Right atrium auricular region (tissue), 2 donors: ENCODE data around the gene KRT84. TPM values are rescaled to one million over a fixed set of nuclear protein-coding genes. Genes with fewer than 3 reads are reported as not detected.

Experiments used
- DNase-seq: peaks from one replicate; pipeline ENCODE4 v3.0.0-alpha.2; 2019; ENCODE audit warnings: low spot score
- H3K27ac ChIP-seq, 2 donors: fragments of 200-600 bp; sonication (generic); 1 replicate in 1 of 2; 2 replicates in 1 of 2; pipeline ENCODE4 v1.5.1; 2016 to 2019
- H3K27me3 ChIP-seq, 2 donors: fragments of 200-600 bp; sonication (generic); one replicate each; pipeline versions ENCODE4 v1.5.1 to v1.6.0; 2017 to 2019
- H3K36me3 ChIP-seq: fragments of 200-600 bp; sonication (generic); one replicate; pipeline ENCODE4 v1.5.1; 2016
- H3K4me1 ChIP-seq, 2 donors: fragments of 200-600 bp; sonication (generic); one replicate each; pipeline versions ENCODE4 v1.5.1 to v1.6.0; 2017 to 2019
- H3K4me3 ChIP-seq, 2 donors: fragments of 200-600 bp; sonication (generic); 1 replicate in 1 of 2; 2 replicates in 1 of 2; pipeline ENCODE4 v1.5.1; 2017 to 2019; ENCODE audit warnings: mild to moderate bottlenecking in 1 of 2, moderate library complexity in 1 of 2
- H3K9me3 ChIP-seq, 2 donors: fragments of 200-600 bp; sonication (generic); one replicate each; pipeline ENCODE4 v1.5.1; 2019
- total RNA-seq, 2 donors: library from RNA; depleted of rRNA; stranded (reverse); fragments of >200 nt; gene quantifications; one replicate each; pipeline ENCODE4 v1.1.0, GENCODE V29; 2016
- TF ChIP-seq, protein P1 (sequence below), 2 donors: fragments of 200-600 bp; sonication (generic); IDR thresholded peaks; one replicate each; pipeline ENCODE4 v1.5.1; 2019; ENCODE audit warnings: antibody characterized with exemption in 2 of 2

The KRT84 gene
- total RNA-seq, 2 donors from 2014 or later = 0.28 TPM; not detected in 1

- TF ChIP-seq, protein P1, sequence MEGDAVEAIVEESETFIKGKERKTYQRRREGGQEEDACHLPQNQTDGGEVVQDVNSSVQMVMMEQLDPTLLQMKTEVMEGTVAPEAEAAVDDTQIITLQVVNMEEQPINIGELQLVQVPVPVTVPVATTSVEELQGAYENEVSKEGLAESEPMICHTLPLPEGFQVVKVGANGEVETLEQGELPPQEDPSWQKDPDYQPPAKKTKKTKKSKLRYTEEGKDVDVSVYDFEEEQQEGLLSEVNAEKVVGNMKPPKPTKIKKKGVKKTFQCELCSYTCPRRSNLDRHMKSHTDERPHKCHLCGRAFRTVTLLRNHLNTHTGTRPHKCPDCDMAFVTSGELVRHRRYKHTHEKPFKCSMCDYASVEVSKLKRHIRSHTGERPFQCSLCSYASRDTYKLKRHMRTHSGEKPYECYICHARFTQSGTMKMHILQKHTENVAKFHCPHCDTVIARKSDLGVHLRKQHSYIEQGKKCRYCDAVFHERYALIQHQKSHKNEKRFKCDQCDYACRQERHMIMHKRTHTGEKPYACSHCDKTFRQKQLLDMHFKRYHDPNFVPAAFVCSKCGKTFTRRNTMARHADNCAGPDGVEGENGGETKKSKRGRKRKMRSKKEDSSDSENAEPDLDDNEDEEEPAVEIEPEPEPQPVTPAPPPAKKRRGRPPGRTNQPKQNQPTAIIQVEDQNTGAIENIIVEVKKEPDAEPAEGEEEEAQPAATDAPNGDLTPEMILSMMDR (IDR thresholded peaks at IDR 0.05) = no peak
- H3K27me3 ChIP-seq = no peaks in the 10 kb centered on the region
- DNase-seq = no peak
- H3K36me3 ChIP-seq = no peaks in the 10 kb centered on the region
- H3K4me3 ChIP-seq = no peak overlapping the region
- no peak overlapping the region for H3K27ac ChIP-seq
- H3K9me3 ChIP-seq = no peaks in the 10 kb centered on the region
- no peaks in the 10 kb centered on the region for H3K4me1 ChIP-seq
Measured at GRCh38 chr12:52364901-52365489, 20.5 kb downstream of the KRT84 start.

GRCh38 chr12:52364061-52364460 is 21.4 kb downstream of the KRT84 start:
- Histone ChIP-seq H3K27me3 (no peaks in the 10 kb centered on the region), H3K27ac (no peak overlapping the region), H3K36me3 (no peaks in the 10 kb centered on the region), H3K4me1 (no peaks in the 10 kb centered on the region), H3K9me3 (no peaks in the 10 kb centered on the region), H3K4me3 (no peak overlapping the region)
- no peak for DNase-seq
- TF ChIP-seq, protein P1 (IDR thresholded peaks at IDR 0.05) = no peak

DNA sequence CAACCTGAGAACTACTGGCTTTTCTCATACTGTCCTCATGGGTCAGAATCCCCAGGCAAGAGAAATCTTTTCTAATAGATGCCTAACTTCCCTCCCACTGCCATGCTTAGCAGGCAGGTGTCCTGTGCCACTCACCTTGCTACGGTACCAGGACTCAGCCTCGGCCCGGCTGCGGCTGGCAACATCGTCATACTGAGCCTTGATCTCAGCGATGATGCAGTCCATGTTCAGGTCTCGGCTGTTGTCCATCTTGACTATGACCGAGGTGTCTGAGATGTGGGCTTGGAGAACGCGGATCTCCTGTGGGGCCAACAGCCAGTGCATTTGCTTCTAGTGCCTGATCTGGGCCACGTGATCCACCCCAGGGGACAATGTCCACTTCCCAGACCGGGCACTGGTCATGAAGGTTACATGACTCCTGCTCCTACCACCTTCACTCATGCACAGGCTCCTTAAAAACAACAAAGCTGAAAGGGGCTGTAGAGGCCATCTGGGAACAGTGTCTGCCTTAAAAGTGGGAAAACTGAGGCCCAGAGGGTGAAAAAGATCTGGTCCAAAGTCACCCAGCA is 22.3 kb downstream of the KRT84 start:
- TF ChIP-seq, protein P1 (IDR thresholded peaks at IDR 0.05) = no peak
- H3K9me3 ChIP-seq = no peaks in the 10 kb centered on the region
- H3K36me3 ChIP-seq = no peaks in the 10 kb centered on the region
- no peaks in the 10 kb centered on the region for H3K4me1 ChIP-seq
- no peak for DNase-seq
- H3K27me3 ChIP-seq = no peaks in the 10 kb centered on the region
- no peak overlapping the region for H3K4me3 ChIP-seq
- no peak overlapping the region for H3K27ac ChIP-seq

- no peak for DNase-seq
- Histone ChIP-seq H3K4me3 (no peak overlapping the region), H3K9me3 (no peaks in the 10 kb centered on the region), H3K27ac (no peak overlapping the region), H3K36me3 (no peaks in the 10 kb centered on the region), H3K27me3 (no peaks in the 10 kb centered on the region), H3K4me1 (no peaks in the 10 kb centered on the region)
- TF ChIP-seq, protein P1 (IDR thresholded peaks at IDR 0.05) = no peak
Measured at GRCh38 chr12:52362118-52362726, 23.2 kb downstream of the KRT84 start.

GRCh38 chr12:52361553-52361952 is 23.9 kb downstream of the KRT84 start:
- no peaks in the 10 kb centered on the region for H3K27me3 ChIP-seq
- no peak for DNase-seq
- TF ChIP-seq, protein P1 (IDR thresholded peaks at IDR 0.05) = no peak
- H3K4me3 ChIP-seq = no peak overlapping the region
- H3K36me3 ChIP-seq = no peaks in the 10 kb centered on the region
- H3K4me1 ChIP-seq = no peaks in the 10 kb centered on the region
- H3K9me3 ChIP-seq = no peaks in the 10 kb centered on the region
- no peak overlapping the region for H3K27ac ChIP-seq
